Pancreas (tissue), 10 donors: Measurements from ENCODE around the gene LTB4R2. TPM values are rescaled to one million over a fixed set of nuclear protein-coding genes. Genes with fewer than 3 reads are reported as not detected.

Experiments
- ATAC-seq, 4 donors: fragments of 200-7000 bp; cut with Tn5 transposase; one replicate each; pipeline versions ENCODE4 v1.8.0 to v1.9.1; 2020; ENCODE audit warnings: mild to moderate bottlenecking in 4 of 4, moderate library complexity in 4 of 4
- DNase-seq, 6 donors: peaks; one replicate each; pipeline ENCODE4 v3.0.0-alpha.2; 2020
- FAIRE-seq: peaks from 2 replicates; lab custom pipeline; 2012; peaks lifted over from hg19 to GRCh38; lab: Jason Lieb, UNC
- H3K27ac ChIP-seq, 4 donors: fragments of 200-600 bp; sonication (generic); 1 replicate in 3 of 4; 2 replicates in 1 of 4; pipeline versions ENCODE4 v1.5.0 to v1.8.0; 2020
- H3K27me3 ChIP-seq, 4 donors: fragments of 200-600 bp; one replicate each; pipeline ENCODE4 v1.8.0; 2021
- H3K36me3 ChIP-seq, 3 donors: fragments of 200-600 bp; sonication (generic) in 1 of 3; one replicate each; pipeline versions ENCODE4 v1.5.0 to v1.8.0; 2020 to 2021
- H3K4me1 ChIP-seq, 3 donors: fragments of 200-600 bp; one replicate each; pipeline ENCODE4 v1.8.0; 2021
- H3K4me3 ChIP-seq, 4 donors: fragments of 200-600 bp; sonication (generic) in 2 of 4; one replicate each; pipeline versions ENCODE4 v1.5.0 to v1.8.0; 2020 to 2021
- H3K9me3 ChIP-seq, 4 donors: fragments of 200-600 bp; one replicate each; pipeline ENCODE4 v1.8.0; 2021
- WGBS, 2 donors: extraction: QIAGEN DNeasy Blood & Tissue Kit; methylation state at CpG; one replicate each; pipeline ENCODE4 v1.1.7; 2013; 5-methylcytosine and 5-hydroxymethylcytosine counted together
- intact Hi-C, 3 donors: fragments of 100-400 bp; cut with DNase I; formaldehyde crosslinking; loops; one replicate each; pipeline versions ENCODE4 v1.11.1 to v1.14.2; 2022
- polyA plus RNA-seq, 2 donors: library from polyadenylated mRNA; stranded (reverse); fragments of 200-250 nt; gene quantifications; one replicate each; pipeline ENCODE4 v1.2.3, GENCODE V29; 2013
- total RNA-seq, 6 donors: library from RNA; stranded (reverse); fragmentation: NEBNext Ultra II Directional in 4 of 6; extraction: Animal tissue kit (Norgen Biotek cat#: 25700) in 4 of 6; gene quantifications; one replicate each; pipeline versions ENCODE4 v1.2.1 to v1.2.4, GENCODE V29; 2021 to 2023
- TF ChIP-seq, protein P1 (sequence below), 4 donors: fragments of 200-600 bp; sonication (generic) in 3 of 4; IDR thresholded peaks; one replicate each; pipeline versions ENCODE4 v1.5.0 to v1.8.0; 2021; ENCODE audit warnings: antibody characterized with exemption in 4 of 4
- donor health status: healthy with polysubstance abuse.
- donor health status: DM: no; HTN: no; CAD: no; lungs with moderate emphysema.
- donor health status: DM: no; HTN: no; CAD: no.
- donor health status: control.
- donor health status: control.
- donor health status: Bipolar disorder and iron deficiency.
- donor health status: DM: yes; HTN: yes; CAD: no.
- donor health status: DM: no; HTN: no; CAD: no.
- donor health status: DM: no; HTN: no; CAD: no.
- donor health status: DM: yes; HTN: yes; CAD: no.

The LTB4R2 gene, protein sequence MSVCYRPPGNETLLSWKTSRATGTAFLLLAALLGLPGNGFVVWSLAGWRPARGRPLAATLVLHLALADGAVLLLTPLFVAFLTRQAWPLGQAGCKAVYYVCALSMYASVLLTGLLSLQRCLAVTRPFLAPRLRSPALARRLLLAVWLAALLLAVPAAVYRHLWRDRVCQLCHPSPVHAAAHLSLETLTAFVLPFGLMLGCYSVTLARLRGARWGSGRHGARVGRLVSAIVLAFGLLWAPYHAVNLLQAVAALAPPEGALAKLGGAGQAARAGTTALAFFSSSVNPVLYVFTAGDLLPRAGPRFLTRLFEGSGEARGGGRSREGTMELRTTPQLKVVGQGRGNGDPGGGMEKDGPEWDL
- 1 to 10 TPM; 1.5 to 3.0 (median 2.2) TPM for total RNA-seq
- polyA plus RNA-seq: 1 to 10 TPM in 1 of 2 donors, under 1 TPM in 1; 0.73 to 3.1 TPM

DNA sequence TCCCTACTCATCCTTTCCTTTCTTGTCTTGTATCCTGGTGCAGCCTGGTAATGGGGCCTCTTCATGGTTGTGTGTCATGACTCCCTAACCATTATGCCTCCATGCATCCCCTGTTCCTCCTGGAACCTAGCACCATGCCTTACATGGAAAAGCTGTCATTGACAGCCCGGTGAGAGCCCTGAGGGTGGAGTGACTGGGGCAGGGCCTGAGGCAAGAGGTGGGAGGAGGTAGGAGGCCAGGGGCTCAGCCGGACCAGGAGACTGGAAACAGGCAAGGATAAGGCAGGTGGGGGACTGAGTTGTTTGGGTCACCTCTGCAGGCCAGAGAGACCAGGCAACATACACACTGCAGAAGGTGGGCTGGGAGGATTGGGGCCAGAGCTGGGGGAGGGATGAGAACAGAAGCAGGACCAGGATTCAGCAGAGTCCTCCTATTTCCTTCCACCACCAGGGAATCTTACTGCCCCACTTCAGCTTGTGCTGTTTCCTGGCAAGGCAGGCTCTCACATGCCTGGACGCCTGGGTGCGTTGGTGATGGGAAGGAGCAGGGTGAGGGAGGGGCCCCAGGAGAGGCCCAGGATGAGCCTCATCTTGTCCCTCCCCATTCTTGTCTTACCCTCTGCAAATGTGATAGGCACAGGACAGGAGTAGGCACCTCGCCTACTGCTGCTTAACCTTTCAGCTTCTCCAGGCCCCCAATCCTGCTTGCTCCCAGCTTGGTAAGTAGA, at the start of gene LTB4R2:
Gene LTB4R2 (plus strand): TSS at position 603 of the 727 bp plus-strand sequence. CDS start 525 bp downstream, outside the sequence.
- Histone ChIP-seq H3K27ac (peak within 1 kb of the TSS; percentile 76 to 91 (median 89)), H3K4me1 (peaks cover 25 to 44% (median 33%) of the 10 kb centered on the region in 3 donors), H3K4me3 (peak within 1 kb of the TSS; percentile 33 to 64 (median 47)), H3K9me3 (no peaks in the 10 kb centered on the region), H3K36me3 (peaks cover 0 to 19% (median 8%) of the 10 kb centered on the region in 3 donors), H3K27me3 (no peaks in the 10 kb centered on the region)
- TF ChIP-seq, protein P1, sequence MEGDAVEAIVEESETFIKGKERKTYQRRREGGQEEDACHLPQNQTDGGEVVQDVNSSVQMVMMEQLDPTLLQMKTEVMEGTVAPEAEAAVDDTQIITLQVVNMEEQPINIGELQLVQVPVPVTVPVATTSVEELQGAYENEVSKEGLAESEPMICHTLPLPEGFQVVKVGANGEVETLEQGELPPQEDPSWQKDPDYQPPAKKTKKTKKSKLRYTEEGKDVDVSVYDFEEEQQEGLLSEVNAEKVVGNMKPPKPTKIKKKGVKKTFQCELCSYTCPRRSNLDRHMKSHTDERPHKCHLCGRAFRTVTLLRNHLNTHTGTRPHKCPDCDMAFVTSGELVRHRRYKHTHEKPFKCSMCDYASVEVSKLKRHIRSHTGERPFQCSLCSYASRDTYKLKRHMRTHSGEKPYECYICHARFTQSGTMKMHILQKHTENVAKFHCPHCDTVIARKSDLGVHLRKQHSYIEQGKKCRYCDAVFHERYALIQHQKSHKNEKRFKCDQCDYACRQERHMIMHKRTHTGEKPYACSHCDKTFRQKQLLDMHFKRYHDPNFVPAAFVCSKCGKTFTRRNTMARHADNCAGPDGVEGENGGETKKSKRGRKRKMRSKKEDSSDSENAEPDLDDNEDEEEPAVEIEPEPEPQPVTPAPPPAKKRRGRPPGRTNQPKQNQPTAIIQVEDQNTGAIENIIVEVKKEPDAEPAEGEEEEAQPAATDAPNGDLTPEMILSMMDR (IDR thresholded peaks at IDR 0.05): no peak
- intact Hi-C loops: no loop called here
- DNase-seq (peak in 1 of 6 donors; percentile 64), FAIRE-seq (no peak), ATAC-seq (no peak)
- 64 to 67% methylated on average over 5 of the region's 5 CpGs for WGBS, 2 donors

DNA sequence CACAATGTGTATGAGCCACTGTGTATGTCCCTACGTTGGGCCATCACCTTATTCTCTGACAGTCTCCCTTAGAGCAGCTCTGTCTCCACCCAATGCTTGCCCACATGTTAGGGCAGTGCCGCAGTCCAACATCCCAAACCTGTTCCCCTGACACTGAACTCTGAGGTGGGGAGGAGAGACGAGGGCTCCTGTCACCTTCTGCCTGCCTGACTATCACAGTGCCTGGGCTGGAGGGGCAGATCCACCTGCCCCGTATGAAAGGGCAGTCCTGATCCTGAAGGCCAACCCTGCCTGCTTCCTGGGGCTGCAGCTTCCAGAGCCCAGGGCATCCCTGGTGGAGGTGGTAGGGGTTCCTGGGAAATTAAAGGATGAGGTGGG, 49.2 kb upstream of the LTB4R2 start:
- no peak overlapping the region for H3K4me3 ChIP-seq
- H3K9me3 ChIP-seq: no peaks in the 10 kb centered on the region
- H3K27me3 ChIP-seq: no peaks in the 10 kb centered on the region
- peak overlapping the region in 1 of 4 donors; percentile 78 for H3K27ac ChIP-seq
- no peaks in the 10 kb centered on the region for H3K36me3 ChIP-seq
- ATAC-seq (no peak), DNase-seq (peak in 1 of 6 donors; percentile 33), FAIRE-seq (no peak)
- no peaks in the 10 kb centered on the region for H3K4me1 ChIP-seq
- 75 to 83% methylated on average over 4 of the region's 4 CpGs for WGBS, 2 donors
- intact Hi-C loops: no loop called here
- TF ChIP-seq, protein P1 (IDR thresholded peaks at IDR 0.05): no peak

DNA sequence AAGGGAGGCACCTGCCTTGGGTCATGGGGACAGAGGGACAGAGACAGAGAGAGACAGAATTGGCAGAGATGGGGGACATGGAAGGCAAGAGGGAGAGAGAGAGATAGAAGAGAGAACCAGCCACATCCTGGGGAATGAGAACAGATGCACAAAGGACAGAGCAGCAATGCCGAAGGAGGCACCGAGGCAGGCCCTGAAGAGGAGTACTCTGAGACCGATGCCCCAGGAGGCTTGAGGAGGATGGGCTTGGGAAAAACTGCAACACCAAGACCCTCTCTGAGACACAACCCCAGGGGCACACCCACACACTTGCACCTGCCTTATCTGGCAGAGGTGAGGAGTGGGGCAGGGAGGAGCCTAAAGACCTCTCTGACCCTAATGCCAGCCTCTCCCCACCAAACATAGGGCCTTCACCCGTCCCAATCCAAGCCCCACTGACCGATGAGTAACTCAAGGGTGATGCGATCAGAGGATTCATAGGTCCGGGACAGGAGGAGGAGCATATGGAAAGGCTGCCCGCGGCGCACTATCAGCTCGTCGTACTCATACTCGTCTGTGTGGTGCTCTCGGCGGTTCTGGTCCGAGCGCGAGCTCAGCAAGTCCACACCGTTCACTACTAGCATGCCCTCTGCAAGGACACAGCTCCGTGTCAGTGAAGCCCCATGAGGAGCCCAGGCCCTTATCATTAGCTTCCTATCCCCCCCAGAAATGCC, 48.5 kb upstream of the LTB4R2 start:
- FAIRE-seq (no peak), ATAC-seq (no peak), DNase-seq (peak in 1 of 6 donors; percentile 33)
- Histone ChIP-seq H3K27me3 (no peaks in the 10 kb centered on the region), H3K4me3 (no peak overlapping the region), H3K9me3 (no peaks in the 10 kb centered on the region), H3K36me3 (peaks cover 0 to 3% (median 0%) of the 10 kb centered on the region in 3 donors), H3K27ac (no peak overlapping the region), H3K4me1 (no peaks in the 10 kb centered on the region)
- WGBS, 2 donors: 89 to 95% methylated on average over 20 of the region's 20 CpGs
- intact Hi-C loops: no loop called here
- TF ChIP-seq, protein P1 (IDR thresholded peaks at IDR 0.05): no peak

DNA sequence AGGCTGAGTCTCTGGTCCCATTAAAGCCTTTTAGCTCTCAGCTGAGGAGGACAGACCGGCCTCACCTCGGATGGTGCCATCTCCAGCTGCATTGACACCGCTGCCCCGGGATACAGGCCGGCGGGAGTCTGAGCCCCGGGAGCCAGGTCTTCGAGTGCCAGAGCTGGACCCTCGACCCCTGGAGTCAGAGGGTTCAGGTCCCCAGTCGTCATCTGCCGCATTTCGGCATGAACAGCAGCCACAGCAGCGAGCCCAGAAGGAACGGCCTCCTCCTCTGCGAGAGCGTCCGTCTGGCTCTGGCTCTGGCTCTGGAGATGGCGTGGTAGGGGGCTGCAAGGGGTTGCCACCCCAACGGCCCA, 48.0 kb upstream of the LTB4R2 start:
- intact Hi-C loops: no loop called here
- WGBS, 2 donors: 88 to 90% methylated on average over 19 of the region's 19 CpGs

More for the DNA sequence above, 48.0 kb upstream of the LTB4R2 start:
- H3K36me3 ChIP-seq: peaks cover 0 to 9% (median 0%) of the 10 kb centered on the region in 3 donors
- H3K9me3 ChIP-seq: no peaks in the 10 kb centered on the region
- DNase-seq (peak in 1 of 6 donors; percentile 32), FAIRE-seq (no peak), ATAC-seq (no peak)
- no peak overlapping the region for H3K4me3 ChIP-seq
- H3K4me1 ChIP-seq: no peaks in the 10 kb centered on the region
- no peak overlapping the region for H3K27ac ChIP-seq
- TF ChIP-seq, protein P1 (IDR thresholded peaks at IDR 0.05): no peak
- no peaks in the 10 kb centered on the region for H3K27me3 ChIP-seq
